ENCODE measurements around the gene BET1.
"Not testable (repeated sequence)": the region's sequence is repeated elsewhere in the genome, so short reads cannot be mapped to it uniquely, and the experiment has no call there.

BET1 gene, protein sequence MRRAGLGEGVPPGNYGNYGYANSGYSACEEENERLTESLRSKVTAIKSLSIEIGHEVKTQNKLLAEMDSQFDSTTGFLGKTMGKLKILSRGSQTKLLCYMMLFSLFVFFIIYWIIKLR

DNA sequence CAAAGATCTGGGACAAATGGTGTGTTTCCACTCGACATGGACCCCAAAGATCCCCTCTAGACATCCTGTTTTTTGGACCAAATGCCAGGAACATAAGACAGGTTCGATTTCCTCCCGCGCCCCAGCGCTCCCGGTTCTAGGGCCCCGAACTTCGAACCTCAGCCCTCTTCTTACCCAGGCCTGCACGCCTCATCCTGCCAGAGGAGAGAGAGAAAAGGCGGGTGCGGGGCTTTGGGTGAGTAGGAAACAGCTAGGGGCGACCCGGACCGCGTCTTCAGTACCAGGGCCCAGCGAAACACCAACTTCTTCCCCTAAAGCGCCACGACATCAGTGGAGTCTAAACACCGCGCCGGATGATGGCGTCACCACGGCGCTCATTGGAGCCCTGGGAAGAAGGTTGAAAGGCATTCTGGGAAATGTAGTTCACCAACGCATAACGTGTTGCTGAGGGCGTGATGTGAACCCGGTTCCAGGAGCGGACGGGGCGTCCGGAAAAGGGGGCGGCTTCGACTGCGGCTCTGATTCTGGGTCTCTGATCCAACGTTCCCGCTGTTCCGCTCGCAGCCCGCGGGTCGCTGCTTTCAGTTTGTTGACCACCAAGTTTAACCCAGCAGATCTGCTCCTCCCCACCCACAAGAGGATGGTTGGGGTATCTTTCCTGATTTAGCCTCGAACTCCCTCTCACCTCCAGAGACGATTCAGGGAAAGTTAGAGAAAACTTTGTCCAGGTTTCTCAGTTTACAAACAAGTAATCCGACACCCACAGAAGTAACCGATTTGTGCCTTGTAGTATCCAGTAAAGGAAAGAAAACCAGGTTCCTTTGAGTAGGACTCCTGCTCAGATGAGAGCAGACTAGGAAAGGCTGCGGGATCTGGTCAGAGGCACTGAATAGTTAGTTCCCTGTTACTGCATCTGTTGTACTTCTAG is at the start of gene BET1:
BET1 (minus strand) TSS at position 332 of the 928 bp plus-strand sequence; CDS start at position 193, 139 bp downstream.
- peak; percentile 95 to 98 for DNase-seq

DNA sequence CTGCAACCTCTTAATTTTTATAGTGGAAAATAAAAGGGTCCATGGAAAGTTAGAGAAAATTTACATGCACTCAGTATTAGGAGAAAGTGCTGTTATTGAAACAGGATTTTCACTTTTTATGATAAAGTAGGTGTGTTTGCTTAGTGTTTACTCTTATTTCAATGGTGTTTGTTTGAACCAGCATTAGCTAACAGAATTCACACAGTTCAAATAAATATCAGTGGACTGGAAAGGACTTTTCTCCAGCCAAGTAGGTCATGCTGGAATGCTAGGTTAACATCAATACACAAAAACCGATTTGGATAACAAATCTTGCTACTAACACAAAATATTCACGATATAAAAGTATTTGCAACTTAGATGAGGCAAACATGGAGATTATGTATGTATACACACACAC is 49.4 kb upstream of the BET1 start:
- DNase-seq, result no peak

DNA sequence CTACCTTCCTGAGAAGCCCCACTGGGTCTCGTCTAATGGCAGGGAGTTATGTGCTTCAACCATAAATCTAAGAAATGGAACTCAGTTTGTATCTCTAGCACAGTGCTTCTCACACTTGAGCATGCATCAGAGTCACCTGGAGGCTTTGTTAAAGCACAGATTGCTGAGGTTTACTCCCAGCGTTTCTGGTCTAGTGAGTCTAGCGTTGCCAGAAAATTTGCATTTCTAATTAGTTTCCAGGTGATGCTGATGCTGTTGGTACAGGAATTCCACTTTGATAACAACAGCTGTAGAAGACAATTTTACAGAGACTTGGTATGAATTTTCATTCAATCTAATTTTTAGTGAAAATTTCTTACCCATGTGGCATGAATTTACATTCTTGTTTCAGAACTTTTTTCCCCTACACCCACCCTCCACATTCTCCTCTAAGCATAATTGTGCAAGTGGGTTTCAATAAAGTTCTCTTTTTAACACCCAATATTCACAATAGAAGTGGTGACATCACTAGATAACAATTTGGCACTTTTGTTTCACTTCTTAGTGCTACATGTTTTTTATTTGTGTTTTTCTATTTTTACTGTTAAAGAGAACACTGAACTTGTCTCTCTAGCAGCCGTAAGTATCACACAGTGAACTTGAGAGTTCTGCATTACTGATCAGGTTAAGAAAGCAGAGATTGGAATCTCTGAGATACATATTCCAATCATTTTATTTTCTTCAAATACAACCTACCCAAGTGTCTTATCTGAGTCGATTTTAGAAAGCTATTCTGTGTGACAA is 48.4 kb upstream of the BET1 start:
- DNase-seq, result no peak

DNA sequence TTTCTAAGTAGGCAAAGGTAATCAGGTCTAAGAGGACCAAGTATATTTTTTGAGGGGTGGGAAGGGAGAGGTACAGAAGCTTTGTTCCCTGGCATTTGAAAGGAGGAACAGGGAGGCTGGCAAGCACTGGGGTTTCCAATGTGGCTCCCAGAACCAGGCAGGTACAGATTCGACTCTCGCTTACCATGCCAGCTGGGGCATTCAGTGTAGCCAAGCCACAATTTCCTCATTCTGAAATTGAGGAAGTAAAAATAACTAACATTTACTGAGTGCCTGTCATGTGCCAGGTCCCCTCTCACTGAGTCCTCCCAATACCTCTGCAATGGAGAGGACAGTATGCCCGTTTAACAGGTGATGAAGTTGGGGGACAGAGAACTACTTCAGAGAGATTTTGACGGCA is 45.9 kb upstream of the BET1 start:
- peak; percentile 55 to 59 for DNase-seq

DNA sequence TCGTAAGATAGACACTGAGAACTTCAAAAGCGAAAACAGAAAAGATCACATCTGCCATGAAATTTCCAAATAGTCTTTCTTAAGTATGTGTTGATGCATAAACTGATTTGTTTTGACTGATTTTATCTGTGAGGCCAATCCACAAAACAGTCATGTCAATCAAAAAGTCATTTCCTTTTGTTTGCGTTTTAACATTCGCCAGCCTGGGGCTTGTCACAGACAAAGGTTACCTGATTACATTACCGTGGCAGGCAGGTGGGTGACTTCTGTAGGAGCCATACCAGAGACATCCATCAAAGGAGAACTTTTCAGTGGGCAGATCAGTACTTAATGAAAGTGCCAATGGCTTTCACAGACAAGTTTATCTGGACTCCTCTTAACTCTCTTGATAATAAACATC is 45.5 kb upstream of the BET1 start:
- DNase-seq, result no peak

DNA sequence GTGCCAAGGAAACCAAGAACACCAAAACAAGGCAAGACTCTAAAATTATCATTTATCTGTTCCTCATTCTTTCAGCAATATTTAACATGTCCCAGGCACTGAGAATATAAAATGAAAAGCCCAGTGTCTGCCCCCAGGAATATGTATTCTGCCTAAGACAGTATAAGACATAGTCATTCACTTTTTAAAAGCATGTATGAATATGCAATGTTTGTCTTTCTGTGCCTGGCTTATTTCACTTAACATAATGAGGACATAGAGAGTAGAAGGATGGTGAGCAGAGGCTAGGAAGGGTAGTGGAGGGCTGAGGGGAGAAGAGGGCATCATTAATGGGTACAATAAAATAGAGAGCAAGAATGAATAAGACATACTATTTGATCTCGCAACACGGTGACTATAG is 44.6 kb upstream of the BET1 start:
- no peak for DNase-seq

DNA sequence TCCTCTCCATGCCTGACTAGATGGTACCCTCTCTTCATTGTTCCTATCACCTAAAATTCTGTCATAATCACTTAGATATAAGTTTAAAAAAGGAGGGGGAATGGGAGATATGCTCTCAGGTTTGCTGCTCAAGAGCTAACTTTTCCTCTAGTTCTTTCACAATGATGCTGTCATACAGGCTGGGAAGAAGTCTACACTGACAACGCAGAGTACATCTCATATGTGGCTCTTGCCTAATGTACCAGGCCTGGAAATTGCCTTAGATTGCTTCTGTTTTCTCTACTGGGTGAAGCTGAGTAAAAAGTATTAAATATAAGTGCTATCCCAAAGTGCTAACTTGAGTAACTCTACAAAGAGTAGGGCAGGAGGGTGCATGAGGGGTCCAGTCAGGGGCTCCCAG is 43.8 kb upstream of the BET1 start:
- peak; percentile 57 to 59 for DNase-seq

DNA sequence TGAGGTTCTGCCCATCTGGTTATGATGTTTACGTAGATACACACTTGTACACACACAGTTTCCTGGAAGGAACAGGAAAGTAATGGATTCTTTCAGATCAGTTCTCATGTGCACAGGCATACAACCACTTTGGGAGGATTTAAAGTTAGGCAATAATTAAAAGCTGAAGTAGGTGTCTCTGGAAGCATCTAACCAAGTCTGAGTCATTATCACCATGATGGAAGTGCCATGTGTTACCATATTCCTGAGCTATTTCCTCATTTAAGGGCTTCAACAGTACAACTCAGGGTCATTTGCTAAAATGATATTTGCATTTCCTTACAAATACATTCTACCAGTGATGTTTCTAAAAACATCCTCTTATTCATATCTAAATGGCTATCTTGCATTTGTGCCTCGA is 41.4 kb upstream of the BET1 start:
- DNase-seq, result peak; percentile 58 to 68

DNA sequence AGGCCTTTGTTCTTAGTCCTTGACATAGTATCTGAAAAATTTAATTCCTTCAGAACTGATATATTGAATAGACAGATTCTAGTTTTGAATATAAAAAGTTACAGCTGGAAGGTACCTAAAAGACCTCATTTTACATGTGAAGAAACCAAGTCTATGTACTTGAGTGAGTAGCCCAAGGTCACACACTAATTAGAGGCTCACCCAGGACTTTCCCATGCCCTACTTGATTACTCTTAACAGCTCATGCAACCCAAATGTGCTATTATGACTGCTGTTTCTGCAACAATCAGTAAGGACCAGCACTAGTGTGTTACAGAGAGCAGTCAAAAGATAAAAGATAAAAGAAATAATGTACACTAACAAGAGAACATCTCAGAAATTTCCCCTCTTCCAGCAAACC is 40.7 kb upstream of the BET1 start:
- no peak for DNase-seq

DNA sequence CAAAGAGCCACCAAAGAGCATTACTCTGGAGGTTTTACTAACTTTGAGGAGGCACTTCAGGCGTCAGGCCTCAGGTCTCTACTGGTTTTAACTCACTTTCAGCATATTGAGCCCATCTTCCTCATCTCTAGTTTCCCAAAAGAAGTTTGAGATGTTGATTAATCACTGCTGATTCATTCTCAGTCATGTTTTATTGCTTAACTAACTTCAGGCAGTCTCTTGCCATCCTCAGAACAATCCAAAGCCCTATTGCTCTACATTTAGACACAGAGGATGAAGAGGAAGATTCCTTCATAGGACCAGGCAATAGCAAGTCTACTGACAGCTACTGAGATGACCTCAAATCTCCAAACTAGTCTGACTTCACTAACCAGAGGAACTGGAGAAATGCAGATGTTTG is 39.1 kb upstream of the BET1 start:
- peak; percentile 68 to 88 for DNase-seq

DNA sequence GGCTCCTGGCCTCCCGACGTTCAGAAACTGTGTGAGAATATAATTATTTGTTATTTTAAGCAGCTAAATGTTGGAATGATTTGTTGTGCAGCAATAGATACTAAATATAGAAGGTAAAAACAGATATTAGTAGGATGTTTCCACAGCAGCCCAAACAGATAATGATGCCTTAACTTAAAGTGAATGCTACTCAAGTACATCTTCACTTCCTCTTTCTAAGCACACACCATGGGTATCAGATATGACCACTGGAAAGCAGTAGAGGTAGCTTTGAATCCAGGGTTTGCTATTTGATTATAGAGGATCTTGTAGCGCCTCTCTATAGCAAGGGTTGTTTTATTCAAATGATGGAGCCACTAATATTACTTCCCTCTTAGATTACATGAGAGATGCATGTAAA is 38.2 kb upstream of the BET1 start:
- DNase-seq, result no peak

DNA sequence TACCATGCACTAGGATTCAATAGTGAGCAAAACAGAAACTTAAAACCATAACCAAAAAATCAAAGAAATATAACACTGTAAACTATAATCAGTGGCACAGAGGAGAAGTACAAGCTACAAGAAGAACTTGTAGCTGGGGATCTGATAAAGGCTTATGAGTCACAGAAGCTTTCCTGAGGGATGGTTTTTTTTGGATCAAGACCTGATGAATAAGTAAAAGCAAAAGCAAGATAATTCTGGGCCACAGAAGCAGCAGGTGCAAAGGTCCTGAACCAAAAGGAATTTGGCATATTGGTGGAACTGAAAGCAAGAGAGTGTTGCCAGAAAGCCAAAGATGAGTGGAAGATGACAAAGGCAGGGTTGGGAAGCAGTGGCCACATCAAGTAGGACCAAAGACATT is 37.4 kb upstream of the BET1 start:
- DNase-seq, result no peak

DNA sequence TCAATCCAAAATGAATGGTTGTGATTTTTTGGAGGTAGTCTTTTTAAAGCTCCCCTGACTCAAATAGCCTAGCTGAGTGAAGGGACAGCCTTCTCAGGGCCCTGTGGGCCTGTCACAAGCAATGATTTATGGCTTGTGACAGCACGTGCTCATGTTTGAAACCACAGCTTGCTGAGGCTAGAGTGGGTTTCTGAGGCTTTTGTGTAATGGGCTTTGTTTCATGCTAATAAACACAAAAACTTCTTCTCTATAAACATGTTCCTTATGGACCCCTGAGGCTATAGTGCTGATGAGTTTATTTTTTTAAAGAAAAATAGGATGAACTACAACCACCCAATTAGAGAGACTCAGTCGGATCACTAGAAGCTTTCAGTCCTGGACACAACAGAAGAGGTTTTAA is 36.1 kb upstream of the BET1 start:
- no peak for DNase-seq

DNA sequence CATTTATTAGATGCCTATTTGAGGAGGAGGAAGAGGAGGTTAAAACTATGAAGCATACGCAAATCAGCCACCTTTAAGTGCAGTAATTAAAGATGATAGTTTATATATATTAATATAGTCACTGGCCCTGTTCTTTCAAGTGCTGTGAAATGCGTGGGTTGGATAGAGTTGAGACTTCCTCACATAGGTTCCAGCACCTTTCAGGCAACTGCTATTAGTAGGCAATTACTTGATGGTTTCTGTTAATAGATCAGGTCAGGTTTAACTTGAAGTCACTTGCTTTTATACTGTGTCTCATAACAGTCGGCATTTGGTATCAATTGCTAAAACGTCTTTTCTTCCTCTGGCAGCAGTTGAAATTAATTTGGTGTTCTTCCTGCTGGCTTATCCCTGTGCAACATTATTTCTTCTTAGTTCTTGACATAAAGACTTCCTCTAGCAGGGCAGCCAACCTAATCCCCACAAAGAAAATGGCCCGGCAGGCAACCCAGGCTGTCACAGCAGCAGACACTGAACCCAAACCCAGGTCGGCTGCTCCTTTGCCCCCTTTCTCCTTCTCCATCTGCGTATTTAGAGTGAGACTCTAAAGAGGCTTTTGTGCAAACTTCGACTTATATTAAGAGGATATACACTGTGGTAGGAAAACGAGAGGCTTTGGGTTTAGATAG is 35.3 kb upstream of the BET1 start:
- no peak for DNase-seq

DNA sequence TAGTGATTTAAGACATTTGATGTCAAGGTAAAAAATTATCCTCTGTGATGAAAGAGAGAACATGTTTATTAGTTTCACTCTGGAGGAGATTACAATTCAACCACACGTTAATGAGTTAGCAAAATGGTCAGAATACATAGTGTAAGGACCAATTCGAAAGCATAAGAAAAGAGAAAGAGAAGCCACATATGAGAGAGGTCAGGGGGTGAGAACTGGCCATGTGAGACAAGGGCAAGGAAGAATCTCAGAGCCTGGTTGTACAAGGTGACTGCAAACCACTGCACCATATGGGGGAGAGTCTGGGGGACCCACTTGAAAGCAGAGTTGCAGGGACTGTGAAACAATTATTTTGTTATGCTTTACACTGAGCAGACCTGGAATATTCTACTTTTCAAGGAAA is 27.7 kb upstream of the BET1 start:
- DNase-seq, result no peak

DNA sequence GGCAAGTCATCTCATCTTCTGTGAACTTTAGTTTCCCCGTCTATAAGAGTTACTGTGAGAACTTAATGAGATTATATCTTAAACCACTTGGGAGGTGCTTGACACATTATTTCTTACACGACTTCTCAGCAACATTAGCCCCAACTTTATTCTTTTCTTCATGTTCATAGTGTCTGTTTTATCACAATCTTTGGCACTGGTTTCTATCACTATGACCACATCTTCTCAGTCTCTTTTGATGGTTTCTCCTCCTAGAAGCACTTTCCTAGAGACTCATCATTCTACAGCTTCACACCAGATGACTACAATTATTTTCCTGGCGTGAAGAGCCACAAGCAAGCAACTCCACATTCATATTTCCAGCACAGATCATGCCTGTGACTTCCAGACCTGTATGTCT is 26.5 kb upstream of the BET1 start:
- no peak for DNase-seq

DNA sequence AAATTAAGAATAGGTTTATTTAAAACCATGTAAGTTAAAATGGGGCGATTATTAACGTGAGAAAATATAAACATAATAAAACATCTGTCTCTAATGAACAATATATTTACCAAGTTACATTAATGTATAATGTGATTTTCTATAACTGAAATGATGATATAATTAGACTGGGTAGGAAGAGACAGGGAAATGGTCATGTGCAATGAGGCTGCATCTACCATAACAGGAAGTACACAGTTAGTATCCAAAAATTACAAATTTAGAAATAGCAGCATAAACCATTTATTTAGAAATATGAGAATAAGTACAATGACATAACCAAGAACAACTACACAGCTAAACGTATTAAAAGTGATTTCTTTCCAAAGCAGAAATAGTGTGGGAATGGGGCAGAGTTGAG is 25.8 kb upstream of the BET1 start:
- peak; percentile 29 to 33 for DNase-seq

DNA sequence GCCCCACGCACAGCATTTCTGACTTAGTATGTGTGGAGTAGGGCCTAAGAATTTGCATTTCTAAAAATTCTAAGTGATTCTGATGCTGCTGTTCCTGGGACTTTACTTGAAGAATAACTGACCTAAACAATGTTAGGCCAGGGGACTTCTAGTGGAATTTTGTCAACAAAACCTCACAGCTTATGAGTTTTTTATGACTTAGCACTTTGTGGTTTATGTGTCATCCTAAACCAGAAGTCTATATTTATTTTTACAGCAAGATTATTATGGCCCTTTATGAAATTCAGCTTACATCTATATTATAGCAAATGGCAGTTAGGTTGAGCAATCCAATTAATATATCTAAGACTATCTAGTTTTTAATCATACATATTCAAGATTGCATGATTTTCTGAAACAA is 24.6 kb upstream of the BET1 start:
- DNase-seq, result peak in 1 of 2 donors; percentile 11

DNA sequence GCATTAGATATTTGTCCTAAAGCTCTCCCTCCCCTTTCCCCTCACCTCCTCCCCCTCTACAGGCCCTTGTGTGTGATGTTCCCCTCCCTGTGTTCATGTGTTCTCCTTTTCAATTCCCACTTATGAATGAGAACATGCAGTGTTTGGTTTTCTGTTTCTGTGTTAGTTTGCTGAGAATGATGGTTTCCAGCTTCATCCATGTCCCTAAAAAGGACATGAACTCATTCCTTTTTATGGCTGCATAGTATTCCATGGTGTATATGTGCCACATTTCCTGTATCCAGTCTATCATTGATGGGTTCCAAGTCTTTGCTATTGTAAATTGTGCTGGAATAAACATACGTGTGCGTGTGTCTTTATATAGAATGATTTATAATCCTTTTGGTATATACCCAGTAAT is 22.5 kb upstream of the BET1 start:
- not testable (repeated sequence) for DNase-seq

DNA sequence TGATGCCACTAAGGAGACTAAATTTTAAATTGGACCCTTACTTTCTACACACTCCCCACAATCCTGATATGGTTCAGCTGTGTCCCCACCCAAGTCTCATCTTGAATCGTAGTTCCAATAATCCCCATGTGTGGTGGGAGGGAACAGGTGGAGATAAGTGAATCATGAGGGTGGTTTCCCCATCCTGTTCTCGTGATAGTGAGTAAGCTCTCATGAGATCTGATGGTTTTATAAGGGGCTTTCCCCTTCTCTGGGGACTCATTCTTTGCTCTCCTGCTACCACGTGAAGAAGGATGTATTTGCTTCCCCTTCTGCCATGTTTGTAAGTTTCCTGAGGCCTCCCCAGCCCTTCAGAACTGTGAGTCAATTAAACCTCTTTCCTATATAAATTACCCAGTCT is 18.4 kb upstream of the BET1 start:
- peak; percentile 54 to 58 for DNase-seq

DNA sequence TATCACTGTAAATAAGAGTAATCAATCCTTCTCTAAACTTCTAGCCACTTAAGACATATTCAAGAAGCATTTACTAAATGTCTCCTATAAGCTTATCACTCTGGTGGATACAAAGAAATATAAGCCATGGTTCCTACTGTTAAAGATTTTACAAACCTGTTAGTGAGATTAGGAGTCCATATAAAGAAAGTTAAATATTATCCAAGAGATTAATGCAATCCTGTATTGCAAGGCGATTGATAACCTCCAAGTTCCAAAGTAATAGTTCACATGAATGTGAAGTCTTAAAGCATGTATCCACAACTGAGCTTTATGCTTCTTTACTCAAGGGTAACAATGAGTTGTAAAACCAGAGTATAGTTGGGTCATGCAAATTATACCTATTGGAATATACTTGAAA is 12.6 kb upstream of the BET1 start:
- DNase-seq, result no peak

DNA sequence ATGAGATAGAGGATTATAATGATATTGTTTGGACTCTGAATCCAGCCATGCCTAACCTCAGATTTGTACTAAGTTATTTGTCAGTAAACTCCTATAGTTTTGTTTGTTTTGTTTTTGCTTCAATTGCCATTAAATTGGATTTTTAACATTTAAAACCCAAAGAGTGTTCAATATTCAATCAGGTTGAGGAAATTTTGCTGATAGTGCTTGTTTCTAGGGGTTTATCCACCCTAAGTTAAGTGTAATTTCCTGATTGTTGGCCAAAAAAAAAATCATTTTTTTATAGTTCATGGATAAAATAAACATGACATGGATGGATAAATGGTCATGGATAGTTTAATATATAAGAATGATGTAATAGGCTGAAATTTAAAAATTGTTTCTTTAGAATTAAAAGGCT is 11.4 kb upstream of the BET1 start:
- DNase-seq, result no peak

DNA sequence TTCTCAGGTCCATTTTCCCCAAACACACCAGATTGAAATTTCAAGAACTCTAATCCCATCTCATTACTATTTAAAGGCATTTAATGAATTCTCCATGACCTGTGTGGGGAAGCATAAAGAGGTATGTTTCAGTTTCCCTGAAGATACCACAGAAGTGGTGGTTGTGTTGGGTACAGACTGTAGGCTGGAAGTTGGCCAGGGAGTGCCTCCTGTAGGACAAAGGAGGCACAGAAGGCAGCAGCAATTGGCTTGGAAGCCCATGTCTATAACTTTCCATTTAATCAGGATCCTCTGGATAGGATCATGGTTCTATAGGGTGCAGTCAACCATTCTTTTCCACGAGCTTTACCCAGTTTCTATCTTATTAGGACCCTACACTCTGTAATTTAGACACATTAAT is 8.6 kb upstream of the BET1 start:
- no peak for DNase-seq
